Daoy (cell line): ENCODE results near the gene NEK6. TPM values are rescaled to one million over a fixed set of nuclear protein-coding genes. Genes with fewer than 3 reads are reported as not detected.

Experiments used
- DNase-seq: peaks from one replicate; pipeline ENCODE4 v3.0.0-alpha.2; 2015; ENCODE audit warnings: low read depth
- total RNA-seq: library from RNA; depleted of rRNA; stranded (reverse); fragments of >200 nt; shearing (Covaris generic); gene quantifications from 2 replicates; pipeline ENCODE4 v1.2.3, GENCODE V29; 2014

NEK6 gene
- total RNA-seq, 1 experiment from 2014 or later, result 41.9 TPM

- no peak for DNase-seq
Observed at GRCh38 chr9:124279531-124280175, 21.9 kb downstream of the NEK6 start.

DNA sequence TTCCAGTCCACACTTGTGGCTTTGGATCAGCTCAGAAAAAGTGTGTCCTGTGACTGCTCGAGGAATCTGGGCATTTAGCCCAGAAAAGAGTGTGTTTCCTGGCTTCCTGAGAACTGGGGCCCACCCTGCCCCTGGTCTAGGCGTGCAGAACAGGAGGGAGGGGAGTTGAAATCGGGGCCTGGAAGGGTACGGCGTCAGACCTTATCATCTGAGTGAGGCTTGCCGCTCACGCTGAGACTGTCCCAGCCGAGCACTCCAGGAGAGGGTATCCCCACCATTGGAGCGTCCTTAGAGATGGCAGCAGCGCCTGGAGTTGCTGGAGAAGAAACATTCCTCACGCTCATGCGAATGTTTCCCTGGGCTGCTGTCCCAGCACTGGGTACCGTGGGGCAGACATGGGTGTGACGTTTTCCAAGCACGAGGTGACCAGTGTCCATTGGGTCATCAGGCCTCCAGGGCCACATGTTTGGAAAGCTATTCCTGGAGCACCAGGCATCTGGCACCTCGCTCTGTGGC lies 22.5 kb downstream of the NEK6 start:
- DNase-seq, result peak; percentile 66

- peak; percentile 92 for DNase-seq
Observed at GRCh38 chr9:124281931-124282371, 24.2 kb downstream of the NEK6 start.

DNA sequence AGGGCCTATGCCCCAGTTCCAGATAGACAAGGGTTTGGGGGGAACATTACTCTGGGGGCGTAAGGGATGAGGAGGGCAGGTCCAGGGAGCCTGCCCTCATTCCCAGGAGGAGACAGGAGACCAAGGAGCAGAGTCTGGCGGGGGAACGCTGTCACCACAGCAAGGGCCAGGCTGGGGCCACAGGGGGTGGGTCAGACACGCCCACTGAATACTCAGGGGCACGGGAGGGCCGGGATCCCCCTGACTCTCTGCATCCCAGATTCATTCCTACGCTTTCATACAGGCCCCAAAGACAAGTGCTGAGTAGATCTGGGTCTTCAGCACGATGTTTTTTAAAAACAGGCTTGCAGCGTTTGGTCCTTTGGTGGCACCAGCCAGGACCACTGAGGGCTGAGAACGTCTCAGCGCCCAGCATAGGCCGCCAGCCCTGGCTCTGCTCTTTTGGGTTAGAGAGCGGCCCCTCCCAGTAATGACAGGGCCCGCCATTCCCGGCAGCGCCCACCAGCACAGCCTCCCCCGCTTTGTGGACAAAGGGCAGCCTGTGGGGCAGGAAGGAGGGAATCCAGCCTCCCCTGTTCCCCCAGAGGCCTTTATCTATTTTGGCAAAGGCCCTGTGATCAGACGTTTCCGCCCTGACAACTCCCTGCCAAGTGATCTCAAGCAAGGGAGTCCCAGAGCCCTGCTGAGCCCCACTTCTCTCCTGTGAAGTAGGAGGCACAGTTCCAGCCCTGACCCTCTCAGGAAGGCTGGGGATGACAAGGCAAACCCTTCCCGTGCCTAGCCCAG lies 24.9 kb downstream of the NEK6 start:
- DNase-seq, result peak; percentile 93

DNA sequence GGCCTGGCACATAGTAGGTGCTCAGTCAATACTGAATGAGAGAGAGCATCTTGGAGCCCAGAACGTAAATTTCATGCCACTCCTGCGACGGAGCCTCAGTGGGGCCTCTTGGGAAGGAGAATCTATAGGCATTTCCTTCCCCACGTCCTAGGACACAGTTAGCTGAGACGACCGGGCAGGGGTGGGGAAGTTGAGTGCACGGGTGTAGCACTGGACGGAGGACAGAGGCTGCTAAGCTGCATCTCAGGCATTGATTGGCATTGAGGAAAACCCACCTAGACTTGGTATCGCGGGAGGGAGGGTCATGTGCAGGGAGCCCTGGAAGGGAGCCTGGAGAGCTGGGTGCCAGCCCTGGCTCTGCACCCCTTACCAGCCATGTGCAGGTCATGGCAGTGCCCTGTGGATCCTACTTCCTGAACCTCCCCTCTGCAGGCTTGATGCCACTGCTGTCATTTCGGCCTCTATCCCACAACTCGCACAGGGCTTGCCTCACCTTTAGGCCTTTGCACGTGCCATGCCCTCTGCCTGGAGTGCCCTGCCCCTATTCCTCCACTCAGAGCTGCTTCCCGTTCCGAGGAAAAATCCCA lies 25.6 kb downstream of the NEK6 start:
- DNase-seq, result no peak

DNA sequence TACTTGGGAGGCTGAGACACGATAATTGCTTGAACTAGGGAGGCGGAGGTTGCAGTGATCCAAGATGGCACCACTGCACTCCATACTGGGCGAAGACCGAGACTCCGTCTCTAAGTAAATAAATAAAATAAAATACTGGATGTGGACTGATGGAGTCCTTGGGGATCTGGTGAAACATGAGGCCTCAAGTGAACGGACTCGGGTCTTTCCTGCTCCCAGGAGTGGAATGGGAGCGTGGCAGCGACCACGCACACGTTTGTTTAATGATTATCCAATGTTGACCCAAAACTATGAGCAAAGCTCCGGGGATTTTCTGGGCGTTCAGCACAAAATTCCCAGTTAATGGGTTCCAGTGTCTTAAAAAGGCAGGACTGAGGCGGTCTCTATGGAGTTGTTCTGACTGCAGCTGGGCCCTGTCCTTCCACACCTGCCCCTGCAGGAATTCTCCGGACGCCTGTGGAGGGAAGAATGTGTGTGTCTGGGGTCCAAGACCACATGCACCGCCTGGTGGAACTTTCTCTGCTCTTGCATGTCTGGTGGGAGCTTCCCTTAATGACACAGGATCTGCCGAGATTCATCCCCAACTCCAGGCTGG lies 26.6 kb downstream of the NEK6 start:
- DNase-seq, result no peak

DNA sequence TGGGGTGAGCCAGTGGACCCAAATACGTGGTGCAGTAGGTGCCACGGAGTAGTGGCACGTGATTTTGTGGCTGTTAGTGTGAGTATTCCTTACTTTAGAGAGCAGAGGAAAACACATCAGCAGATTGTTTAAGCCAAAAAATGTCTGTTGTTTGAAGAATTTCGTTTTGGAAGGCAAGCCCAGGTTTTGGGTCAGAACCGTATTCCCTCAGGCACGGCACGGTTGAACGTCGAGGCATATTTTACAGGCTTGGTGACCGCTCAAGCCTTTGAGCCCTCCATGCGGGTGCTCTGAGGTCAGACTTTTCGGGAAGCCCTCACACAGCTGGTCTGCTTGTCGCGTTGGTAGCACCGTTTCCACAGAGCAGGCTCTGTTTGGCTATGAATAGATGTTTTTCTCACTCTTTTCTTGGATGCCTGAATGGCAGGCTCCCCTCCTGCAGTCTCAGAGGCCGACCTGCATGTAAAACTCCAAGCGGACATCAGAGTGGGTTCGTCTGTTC lies 27.2 kb downstream of the NEK6 start:
- no peak for DNase-seq

- no peak for DNase-seq
Observed at GRCh38 chr9:124285490-124285889, 27.7 kb downstream of the NEK6 start.

GRCh38 chr9:124285903-124286291 lies 28.1 kb downstream of the NEK6 start:
- DNase-seq, result peak; percentile 94

DNA sequence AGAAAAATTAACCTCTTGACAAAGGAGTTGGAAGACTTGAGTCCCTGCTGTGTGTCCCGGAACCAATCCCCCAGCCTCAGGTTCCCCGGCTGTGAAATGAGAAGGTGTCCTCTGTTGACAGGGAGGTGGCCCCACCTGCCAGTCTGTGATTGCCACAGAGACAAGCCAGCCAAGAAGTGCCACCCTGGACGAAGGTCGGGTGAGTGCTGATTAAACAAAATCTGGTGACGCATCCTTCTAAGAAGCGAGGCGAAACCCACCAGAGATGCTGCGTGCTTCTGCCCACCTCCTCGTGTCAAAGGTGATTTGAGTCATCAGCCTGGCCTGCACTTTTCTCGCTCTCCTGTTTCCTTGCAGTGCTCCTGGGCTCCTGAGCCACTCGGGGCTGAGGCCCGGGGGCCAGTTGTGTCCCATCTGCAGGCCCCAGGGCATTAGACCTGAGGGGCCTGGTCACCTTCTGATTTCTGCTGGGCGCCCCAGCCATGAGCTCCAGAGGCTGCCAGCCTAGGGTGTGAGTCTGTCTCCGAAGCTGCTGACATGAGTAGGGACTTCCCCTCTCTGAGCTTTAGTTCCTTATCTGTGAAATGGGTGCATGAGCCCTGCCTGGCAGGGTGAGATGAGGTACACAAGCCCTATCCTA lies 28.7 kb downstream of the NEK6 start:
- DNase-seq, result peak; percentile 91

DNA sequence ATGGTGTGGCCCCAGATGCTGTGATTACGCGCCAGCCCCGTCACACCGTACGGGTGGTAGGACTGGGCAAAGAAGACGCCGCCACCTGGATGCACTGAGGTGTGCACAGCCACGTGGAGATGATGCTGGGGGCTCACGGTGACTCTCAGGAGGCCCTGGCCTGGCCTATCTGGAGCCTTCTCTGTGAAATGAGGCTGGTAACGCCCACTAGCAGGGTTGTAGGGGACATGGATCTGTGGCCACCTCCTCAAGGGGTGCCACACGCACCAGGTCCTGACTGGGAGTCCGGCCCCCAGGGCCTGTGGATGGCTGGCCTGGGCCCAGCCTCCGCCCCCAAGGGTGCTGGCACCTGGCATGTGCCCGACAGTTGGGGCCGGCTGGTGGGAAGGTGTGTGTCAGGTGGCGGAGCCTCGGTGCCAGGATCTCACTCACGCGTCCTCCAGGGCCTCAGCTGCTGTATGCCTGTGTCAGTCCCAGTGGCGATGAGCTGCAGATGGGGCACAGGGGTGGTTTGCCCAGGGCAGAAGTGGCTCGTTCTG lies 32.4 kb downstream of the NEK6 start:
- no peak for DNase-seq

- no peak for DNase-seq
Observed at GRCh38 chr9:124290743-124291554, 33.2 kb downstream of the NEK6 start.

DNA sequence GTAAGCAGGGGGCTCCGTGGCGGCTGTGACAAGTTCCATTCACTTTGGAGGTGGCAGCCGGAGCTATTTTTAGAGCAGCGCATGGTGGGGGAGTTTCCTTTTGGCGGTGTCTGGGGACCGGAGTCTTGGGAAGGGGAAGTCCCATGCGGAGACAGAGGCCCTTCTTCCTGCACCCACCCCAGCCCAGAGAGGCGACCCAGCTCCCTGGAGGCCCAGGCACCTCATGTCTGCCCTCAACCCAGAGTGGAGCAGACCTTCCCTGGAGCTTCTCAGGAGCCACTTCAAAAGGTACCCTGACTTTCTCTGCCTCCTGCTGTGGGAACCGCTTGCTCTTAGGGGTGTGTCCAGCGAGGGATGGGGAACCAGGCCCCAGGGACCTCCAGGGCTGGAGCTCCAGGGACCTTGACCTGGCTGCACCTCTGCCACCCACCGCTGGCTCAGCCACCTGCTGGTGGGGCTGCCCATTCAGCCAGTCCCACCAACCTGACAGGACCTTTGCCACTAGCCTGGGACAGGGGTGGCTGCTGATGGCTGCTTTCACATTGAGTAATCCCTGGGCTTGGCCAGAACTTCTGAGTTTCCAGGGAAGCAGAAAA lies 34.1 kb downstream of the NEK6 start:
- no peak for DNase-seq

DNA sequence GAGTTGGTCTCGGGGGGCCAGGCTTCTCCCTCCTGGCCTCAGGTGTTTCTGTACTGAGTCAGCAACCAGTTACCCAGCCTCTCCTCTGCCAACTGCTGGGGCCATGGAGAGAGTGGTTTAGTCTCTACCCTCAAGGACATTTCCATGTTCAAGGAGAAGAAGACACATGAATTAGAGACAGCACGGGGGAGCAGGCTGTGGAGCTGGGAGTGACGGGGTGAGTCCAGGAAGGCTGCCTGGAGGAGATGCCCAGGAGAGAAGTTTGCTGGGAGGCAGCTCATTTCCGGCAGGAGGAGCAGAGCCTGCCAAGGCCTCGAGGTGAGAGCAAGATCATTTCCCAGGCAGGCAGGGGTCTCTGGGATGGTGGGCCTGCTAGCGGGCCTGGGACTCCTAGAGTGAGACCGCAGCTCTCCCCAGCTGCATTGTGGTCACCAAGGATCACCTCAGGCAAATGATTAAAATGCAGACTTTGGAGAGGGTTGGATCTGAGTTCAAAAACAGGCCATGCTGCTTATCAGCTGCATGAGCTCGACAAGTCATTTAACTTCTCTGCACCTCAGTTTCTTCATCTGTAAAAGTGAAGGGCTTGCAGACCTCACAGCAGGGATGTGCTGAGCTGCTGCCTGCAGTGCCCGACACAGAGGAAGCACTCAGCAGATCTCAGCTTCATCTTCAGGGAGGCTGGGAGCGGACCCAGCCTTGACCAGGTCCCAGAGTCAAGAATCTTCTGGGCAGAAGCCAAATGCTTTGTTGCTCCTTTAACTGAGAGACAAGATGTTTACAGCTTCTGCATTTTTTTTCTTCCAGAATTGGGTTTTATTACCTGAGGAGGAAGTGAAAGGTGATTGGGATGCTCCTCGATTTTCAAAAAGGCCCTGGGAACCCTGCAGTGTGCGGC lies 35.2 kb downstream of the NEK6 start:
- DNase-seq, result no peak

DNA sequence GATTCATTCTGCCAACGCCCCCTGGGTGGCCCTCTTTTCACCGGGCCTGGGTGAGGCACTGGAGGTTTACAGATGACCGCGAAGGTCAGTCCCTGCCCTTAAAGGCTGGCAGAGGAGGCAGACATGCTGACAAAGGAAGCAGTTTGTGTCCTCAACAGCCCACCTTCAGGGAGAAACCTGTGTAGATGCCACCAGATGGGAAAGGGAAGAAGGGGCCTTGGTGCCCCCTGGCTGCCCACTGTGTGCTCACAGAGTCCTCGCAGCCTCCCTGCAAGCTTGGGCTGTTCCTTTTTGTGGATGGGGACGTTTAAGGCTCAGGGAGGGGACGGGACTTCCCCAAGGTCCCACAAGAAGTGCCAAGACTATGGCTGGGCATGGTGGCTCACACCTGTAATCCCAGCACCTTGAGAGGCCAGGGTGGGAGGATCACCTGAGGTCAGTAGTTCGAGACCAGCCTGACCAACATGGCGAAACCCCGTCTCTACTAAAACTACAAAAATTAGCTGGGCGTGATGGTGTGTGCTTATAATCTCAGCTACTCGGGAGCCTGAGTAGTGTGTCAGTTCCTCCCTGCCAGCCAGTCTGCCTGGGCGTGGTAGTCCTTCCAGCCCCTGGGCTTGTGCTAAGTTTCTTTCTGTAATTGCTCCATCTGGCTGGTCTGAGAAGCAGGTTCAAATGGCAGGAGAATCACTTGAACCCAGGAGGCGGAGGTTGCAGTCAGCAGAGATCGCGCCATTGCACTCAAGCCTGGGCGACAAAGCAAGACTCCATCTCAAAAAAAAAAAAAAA lies 36.2 kb downstream of the NEK6 start:
- DNase-seq, result peak; percentile 61

GRCh38 chr9:124295159-124295794 lies 37.5 kb downstream of the NEK6 start:
- no peak for DNase-seq

- DNase-seq, result peak; percentile 39
Observed at GRCh38 chr9:124296094-124296493, 38.3 kb downstream of the NEK6 start.
